GM21447 (cell line): ENCODE results near the gene SRPRB.

Experiments used
- ATAC-seq: cut with Tn5 transposase; IDR thresholded peaks from one replicate; pipeline ENCODE4 v1.9.1; 2021; ENCODE audit not compliant: unreplicated experiment

Gene SRPRB

GRCh38 chr3:133825969-133826727 lies 20.5 kb downstream of the SRPRB start:
- ATAC-seq, result no peak

- no peak for ATAC-seq
Measured at GRCh38 chr3:133827136-133827535, 21.5 kb downstream of the SRPRB start.

DNA sequence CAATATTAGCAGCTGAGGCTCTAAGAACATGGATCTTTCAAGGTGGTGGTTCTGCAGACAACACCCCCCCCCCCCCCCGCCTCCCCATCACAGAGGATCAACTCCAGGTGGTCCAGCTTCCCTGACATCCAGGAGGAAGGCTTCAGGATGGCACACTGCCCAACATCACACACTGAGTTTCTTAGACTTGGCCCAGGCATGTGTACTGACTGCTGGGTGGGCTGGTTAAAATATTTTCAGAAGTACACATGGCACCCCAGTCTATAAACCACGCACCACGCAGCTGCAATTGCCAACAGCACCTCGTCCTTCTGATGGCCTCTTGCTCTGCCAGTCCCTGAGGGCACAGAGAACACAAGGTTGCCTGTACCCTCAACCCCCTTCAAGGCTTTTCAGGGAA lies 22.1 kb downstream of the SRPRB start:
- no peak for ATAC-seq

- no peak for ATAC-seq
Measured at GRCh38 chr3:133828576-133829309, 23.1 kb downstream of the SRPRB start.

DNA sequence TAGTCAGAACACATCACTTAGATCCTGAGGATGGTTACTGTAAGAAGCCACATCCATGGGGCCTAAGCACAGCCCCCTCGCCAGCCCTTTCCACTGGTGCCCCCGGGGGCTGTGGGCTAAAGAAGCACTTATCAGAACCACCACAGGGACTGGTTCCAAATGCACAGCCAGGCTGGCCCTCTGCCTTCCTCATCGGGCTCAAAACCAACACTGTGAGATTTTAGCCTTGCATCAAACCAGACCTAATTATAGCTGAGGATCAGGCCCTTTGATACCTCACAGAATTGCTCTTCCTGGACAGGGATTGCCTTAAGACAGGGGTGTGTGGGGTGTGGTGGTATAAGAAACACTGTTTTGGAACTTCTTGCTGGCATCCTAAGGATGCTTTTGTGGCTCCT lies 23.7 kb downstream of the SRPRB start:
- no peak for ATAC-seq

- ATAC-seq, result no peak
Measured at GRCh38 chr3:133830071-133830470, 24.5 kb downstream of the SRPRB start.

DNA sequence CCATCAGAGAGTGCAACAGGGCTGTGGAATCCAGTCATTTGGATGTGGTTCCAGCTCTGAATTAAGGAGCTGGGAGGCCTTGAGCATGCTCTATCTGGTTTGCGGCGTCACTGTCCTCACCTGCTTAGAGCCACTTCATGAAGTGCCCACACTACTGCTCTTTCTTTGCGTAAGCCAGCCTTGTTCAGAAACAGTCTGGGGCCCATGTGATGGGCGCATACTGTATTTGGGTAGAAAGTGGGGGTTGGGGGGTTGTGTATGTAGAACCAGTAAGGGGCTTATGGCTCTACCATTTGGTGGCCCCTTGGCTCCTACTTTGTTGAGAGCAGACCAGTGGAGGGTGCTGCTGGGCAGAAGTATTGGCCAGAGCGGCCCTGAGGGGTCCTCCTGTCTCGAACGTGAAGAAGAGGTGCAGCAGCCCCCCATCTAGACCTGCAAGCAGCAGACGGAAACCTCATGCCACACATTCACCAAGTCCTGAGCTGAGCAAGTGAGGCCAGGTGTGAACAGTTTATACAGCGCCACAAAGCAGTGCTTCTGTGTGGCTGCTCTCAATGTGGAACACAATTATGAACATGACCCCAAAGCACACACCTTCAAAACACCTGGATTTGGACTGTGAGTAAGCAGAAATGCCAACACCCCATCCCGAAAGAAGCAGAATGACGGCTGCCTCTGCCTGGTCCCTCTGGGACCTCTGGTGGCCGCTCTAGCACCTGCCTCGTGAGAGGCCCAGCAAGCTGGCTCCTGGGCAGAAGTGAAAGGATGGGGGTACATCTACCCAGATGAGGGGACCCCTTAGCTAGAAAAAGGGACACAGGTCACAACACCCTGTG lies 26.6 kb downstream of the SRPRB start:
- ATAC-seq, result no peak

DNA sequence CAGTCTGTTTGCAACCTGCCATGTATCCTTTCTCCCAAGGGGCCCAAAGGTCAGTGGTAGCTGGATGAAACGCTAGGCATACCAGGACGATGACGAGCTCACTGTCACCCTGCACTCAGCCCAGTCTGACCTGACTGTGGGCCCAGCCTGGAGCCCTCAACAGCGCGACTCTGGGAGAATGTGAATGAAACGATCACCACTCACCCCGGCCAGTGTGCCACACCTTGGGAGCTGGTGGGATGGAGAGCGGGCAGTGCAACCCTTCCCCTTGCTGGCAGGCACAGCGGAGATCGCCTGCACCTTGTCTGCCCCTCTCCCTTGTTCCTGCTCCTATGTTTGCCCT lies 27.2 kb downstream of the SRPRB start:
- no peak for ATAC-seq

DNA sequence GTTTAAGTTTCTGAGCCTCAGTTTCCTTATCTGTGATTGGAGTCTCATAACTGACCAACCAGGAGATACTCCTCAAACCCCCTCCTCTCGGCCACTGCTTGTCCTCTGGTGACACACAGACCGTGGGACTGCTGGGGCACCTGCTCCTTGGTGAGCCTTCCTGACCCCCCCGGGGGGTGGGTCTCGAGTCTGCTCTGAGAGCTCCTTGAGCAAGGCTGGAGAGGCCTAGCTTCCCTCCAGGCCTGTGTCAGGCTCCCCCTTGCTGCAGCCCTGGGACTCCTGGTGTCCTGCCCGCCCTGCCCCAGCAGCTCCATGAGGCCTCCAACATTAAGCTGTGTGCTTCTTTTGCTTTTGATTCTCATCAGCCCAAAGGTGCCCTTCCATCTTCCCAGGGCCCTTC lies 27.7 kb downstream of the SRPRB start:
- ATAC-seq, result no peak

GRCh38 chr3:133833880-133834620 lies 28.4 kb downstream of the SRPRB start:
- ATAC-seq, result no peak

DNA sequence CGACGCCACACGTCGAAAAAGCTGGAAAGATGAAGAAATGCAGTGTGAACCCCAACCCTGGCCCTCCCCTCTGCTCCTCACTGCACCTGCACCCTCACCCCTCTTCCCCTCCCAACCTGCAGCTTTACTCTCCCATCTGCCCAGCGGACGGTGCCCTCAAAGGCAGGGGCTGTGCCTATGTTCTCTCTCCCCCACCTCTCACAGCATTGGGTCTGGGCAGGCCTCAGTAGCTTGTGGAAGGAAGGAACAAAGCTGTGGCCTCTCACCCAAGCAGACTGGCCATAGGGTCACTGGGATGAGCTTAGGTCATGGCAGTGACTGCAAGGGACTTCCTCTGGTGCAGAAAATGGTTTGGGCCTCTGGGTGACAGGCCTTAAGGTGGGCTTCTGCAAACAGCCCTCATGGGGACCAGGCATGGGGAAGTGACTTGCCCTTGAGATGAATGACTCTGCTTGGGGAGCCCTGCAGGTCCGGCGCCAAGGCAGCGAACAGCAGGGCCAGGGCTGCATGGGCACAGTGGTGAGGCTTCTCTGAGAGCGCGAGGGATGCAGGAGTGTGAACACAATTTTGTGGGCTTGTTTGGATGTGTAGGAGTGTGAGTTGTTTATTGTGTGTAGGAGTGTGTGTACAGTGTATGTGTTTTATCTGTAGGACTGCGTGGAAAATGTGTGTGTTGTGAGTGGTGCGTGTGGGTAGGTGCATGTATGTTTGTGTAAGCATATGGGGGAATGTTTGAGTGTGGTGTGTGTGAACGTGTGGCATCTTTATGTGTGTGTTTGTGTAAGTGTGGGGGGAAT lies 29.2 kb downstream of the SRPRB start:
- no peak for ATAC-seq

- ATAC-seq, result no peak
Measured at GRCh38 chr3:133835418-133835743, 29.8 kb downstream of the SRPRB start.

DNA sequence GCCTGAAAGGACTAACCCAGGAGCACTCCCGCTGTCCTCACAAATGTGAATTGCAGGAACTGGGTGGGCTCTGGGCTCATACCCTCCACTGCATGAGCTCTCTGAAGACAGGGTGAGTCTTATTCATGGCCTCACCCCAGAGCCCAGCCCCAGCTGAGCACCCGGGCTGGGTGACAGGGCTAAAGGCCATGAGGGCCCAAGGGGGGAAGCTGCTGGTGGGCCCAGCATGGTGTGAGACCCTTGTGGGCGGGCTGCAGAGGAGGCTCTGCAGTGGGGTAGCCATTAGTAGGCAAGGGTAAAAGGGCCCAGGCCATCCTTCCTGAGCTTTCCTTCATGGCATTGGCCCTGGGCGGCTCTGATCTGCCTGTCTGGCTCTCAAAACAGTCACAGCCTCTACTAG lies 30.3 kb downstream of the SRPRB start:
- no peak for ATAC-seq

DNA sequence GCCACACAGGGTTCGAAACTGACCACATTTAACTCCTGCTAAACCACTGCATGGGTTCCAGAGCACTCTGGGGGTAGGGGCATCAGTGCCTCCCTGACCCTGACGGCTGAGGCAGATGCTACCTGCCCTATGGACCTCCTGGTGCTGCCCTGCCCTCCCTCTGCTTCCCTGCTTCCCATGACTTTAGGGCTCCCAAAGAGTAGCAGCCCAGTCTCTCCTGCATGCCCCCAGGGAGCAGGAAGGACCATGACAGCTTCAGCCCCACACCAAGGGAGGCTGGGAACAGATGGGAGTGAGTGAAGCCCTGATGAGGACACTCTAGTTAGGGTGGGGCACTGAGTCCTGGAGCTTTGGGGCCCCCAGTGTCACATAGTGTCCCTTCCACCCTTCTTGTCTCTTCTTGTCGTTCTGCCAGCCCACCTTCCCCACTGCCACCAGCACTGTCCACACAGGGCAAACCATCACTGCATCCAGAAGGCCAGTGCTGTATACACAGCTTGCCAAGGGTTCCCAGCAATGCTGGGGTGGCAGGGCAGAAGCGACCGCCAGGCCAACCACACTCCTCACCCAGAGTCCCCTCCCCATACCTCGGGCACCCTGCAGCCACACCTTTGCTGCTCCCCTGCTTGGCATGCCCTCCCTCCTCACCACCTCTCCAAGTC lies 31.0 kb downstream of the SRPRB start:
- no peak for ATAC-seq

GRCh38 chr3:133837487-133838295 lies 32.1 kb downstream of the SRPRB start:
- ATAC-seq, result no peak

DNA sequence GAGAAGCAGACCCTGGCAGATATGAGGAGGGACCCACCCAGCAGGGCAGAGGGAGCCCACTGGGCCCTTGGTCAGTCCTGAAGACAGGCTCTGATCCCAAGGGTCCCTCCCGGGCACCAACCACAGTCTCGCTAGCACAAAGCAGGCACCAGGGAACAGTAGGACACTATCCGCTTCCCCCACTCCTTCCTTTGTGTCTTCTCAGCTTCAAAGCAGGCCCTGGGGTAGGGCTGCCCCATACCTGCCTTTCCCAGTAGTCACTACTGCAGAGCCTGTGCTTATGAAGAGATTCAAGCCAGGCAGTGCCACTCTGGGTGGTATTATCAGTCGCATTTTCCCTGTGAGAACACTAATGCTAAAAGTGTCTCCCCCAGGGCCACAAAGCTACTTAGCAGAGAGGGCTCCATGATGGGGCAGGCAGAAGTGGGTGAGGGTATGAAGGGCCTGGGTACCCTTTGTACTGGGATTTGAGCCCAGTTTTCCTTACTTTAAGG lies 32.7 kb downstream of the SRPRB start:
- no peak for ATAC-seq

DNA sequence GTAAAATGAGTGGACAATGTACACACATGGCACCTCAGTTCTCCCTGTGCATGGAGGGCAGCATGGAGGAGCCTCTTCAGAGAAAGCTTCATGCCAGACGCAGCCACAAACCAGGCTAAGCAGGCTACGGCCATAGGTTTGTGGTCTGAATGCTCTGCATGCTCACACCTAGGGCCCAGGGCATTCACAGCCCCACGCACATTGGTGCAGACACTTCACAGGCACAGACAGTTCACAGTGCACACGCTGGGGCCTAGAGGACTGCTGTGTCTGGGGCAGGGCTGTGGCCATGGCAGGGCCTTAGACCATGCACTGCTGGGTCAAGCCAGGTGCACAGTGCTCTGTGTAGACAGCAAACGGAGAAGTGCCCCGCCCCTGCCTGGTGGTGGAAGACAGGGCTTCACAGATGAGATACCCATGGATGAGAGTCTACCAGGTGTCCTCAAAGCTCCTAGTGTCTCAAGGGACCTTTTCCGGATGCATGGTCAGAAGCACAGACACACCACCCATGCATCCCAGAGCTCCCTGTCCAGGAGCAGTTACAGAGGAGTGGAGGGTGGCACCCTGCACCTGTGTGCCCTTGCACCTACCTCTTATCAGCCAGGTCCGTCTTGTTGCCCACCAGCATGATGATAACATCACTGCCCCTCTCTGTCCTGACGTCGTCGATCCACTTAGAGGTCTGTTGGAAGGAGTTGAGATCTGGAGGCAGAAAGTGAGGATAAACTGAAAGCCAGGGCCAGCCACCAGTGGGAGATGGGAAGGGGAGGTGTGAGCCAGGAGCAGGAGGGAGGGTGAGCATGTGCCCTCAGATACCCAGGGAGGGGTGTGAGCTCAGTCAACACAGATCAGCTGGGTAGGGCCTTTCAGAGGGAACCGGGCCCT lies 33.5 kb downstream of the SRPRB start:
- no peak for ATAC-seq
